DOHH2 (cell line): Measurements from ENCODE around the gene KHDRBS2.

Experiments
- H3F3A ChIP-seq: fragments of 200-600 bp; sonication (generic), shearing (Covaris generic); 2 replicates; pipeline ENCODE4 v1.6.0; 2016; ENCODE audit warnings: antibody characterized with exemption, mild to moderate bottlenecking; ENCODE audit not compliant: control insufficient read depth, insufficient read depth
- H3K27ac ChIP-seq: fragments of 200-600 bp; sonication (generic); 2 replicates; pipeline ENCODE4 v1.5.1; 2014; ENCODE audit warnings: low read depth, mild to moderate bottlenecking, low read length, moderate library complexity
- H3K27me3 ChIP-seq: fragments of 200-600 bp; sonication (generic); 2 replicates; pipeline ENCODE4 v1.6.1; 2014; ENCODE audit warnings: mild to moderate bottlenecking, low read length, mixed read lengths; ENCODE audit not compliant: control insufficient read depth
- H3K36me3 ChIP-seq: fragments of 200-600 bp; sonication (generic); 2 replicates; pipeline ENCODE4 v1.6.1; 2014; ENCODE audit warnings: mild to moderate bottlenecking, low read length, moderate library complexity, mixed read lengths; ENCODE audit not compliant: control insufficient read depth
- H3K4me1 ChIP-seq: fragments of 200-600 bp; sonication (generic); 2 replicates; pipeline ENCODE4 v1.6.1; 2014; ENCODE audit warnings: mild to moderate bottlenecking, low read length, mixed read lengths; ENCODE audit not compliant: control insufficient read depth
- H3K4me2 ChIP-seq: fragments of 200-600 bp; sonication (generic); 2 replicates; pipeline ENCODE4 v1.6.0; 2014; ENCODE audit warnings: mild to moderate bottlenecking, low read length, moderate library complexity
- H3K4me3 ChIP-seq: fragments of 200-600 bp; sonication (generic); 2 replicates; pipeline ENCODE4 v1.5.1; 2014; ENCODE audit warnings: mild to moderate bottlenecking, low read length, mixed read lengths
- H3K79me2 ChIP-seq: fragments of 200-600 bp; sonication (generic); 2 replicates; pipeline ENCODE4 v1.6.1; 2014; ENCODE audit warnings: mild to moderate bottlenecking, low read length, mixed read lengths; ENCODE audit not compliant: control insufficient read depth
- H3K9me2 ChIP-seq: fragments of 200-600 bp; sonication (generic); replicated peaks from 2 replicates; pipeline ENCODE4 v1.6.1; 2014; ENCODE audit warnings: mild to moderate bottlenecking, low read length, mixed read lengths; ENCODE audit not compliant: control insufficient read depth
- H3K9me3 ChIP-seq: fragments of 200-600 bp; sonication (generic); 2 replicates; pipeline ENCODE4 v1.6.1; 2014; ENCODE audit warnings: antibody characterized with exemption, low read length, mixed read lengths; ENCODE audit not compliant: control insufficient read depth, insufficient read depth
- H4K20me1 ChIP-seq: fragments of 200-600 bp; sonication (generic); 2 replicates; pipeline ENCODE4 v1.6.0; 2014; ENCODE audit warnings: low read depth, mild to moderate bottlenecking, antibody characterized with exemption, low read length, moderate library complexity; ENCODE audit not compliant: control insufficient read depth, insufficient read depth
- CTCF ChIP-seq: fragments of 200-600 bp; sonication (generic); IDR thresholded peaks from one replicate; pipeline ENCODE4 v1.5.1; 2014; ENCODE audit warnings: antibody characterized with exemption, mild to moderate bottlenecking, low read depth, low read length; ENCODE audit not compliant: poor library complexity, severe bottlenecking
- EZH2phosphoT487 ChIP-seq: fragments of 200-600 bp; sonication (generic); IDR thresholded peaks from 2 replicates; pipeline ENCODE4 v1.6.1; 2017; ENCODE audit warnings: borderline replicate concordance, mild to moderate bottlenecking, antibody characterized with exemption, low read length, moderate library complexity, mixed read lengths

Gene KHDRBS2

GRCh38 chr6:62167736-62168135, 118.3 kb downstream of the KHDRBS2 start:
- no peaks in the 10 kb centered on the region for H3K9me3 ChIP-seq
- H4K20me1 ChIP-seq, result no peaks in the 10 kb centered on the region
- H3K4me1 ChIP-seq, result no peaks in the 10 kb centered on the region
- TF ChIP-seq CTCF, result no peak
- TF ChIP-seq EZH2phosphoT487, result no peak
- H3K9me2 ChIP-seq, result no peaks in the 10 kb centered on the region
- H3K4me2 ChIP-seq, result no peak overlapping the region
- no peaks in the 10 kb centered on the region for H3F3A ChIP-seq
- no peaks in the 10 kb centered on the region for H3K36me3 ChIP-seq
- H3K79me2 ChIP-seq, result no peaks in the 10 kb centered on the region
- H3K27ac ChIP-seq, result no peak overlapping the region
- no peaks in the 10 kb centered on the region for H3K27me3 ChIP-seq
- no peak overlapping the region for H3K4me3 ChIP-seq

GRCh38 chr6:62162858-62163257, 123.2 kb downstream of the KHDRBS2 start:
- Histone ChIP-seq H3K27ac (no peak overlapping the region), H3K36me3 (no peaks in the 10 kb centered on the region), H3K4me2 (no peak overlapping the region), H3K4me3 (no peak overlapping the region), H3K9me3 (no peaks in the 10 kb centered on the region), H3K4me1 (no peaks in the 10 kb centered on the region), H3K79me2 (no peaks in the 10 kb centered on the region), H3K27me3 (no peaks in the 10 kb centered on the region), H4K20me1 (no peaks in the 10 kb centered on the region), H3F3A (no peaks in the 10 kb centered on the region), H3K9me2 (no peaks in the 10 kb centered on the region)
- TF ChIP-seq CTCF, result no peak
- no peak for TF ChIP-seq EZH2phosphoT487

GRCh38 chr6:62152796-62153195, 133.2 kb downstream of the KHDRBS2 start:
- Histone ChIP-seq H3K79me2 (no peaks in the 10 kb centered on the region), H3K9me2 (no peaks in the 10 kb centered on the region), H3K36me3 (no peaks in the 10 kb centered on the region), H3K27ac (no peak overlapping the region), H3K27me3 (no peaks in the 10 kb centered on the region), H3F3A (no peaks in the 10 kb centered on the region), H3K4me1 (no peaks in the 10 kb centered on the region), H3K4me2 (no peak overlapping the region), H3K4me3 (no peak overlapping the region), H3K9me3 (no peaks in the 10 kb centered on the region), H4K20me1 (no peaks in the 10 kb centered on the region)
- no peak for TF ChIP-seq CTCF
